ENCODE measurements around the gene LRMDA.
"Not testable (repeated sequence)": the region's sequence is repeated elsewhere in the genome, so short reads cannot be mapped to it uniquely, and the experiment has no call there.

Gene LRMDA

DNA sequence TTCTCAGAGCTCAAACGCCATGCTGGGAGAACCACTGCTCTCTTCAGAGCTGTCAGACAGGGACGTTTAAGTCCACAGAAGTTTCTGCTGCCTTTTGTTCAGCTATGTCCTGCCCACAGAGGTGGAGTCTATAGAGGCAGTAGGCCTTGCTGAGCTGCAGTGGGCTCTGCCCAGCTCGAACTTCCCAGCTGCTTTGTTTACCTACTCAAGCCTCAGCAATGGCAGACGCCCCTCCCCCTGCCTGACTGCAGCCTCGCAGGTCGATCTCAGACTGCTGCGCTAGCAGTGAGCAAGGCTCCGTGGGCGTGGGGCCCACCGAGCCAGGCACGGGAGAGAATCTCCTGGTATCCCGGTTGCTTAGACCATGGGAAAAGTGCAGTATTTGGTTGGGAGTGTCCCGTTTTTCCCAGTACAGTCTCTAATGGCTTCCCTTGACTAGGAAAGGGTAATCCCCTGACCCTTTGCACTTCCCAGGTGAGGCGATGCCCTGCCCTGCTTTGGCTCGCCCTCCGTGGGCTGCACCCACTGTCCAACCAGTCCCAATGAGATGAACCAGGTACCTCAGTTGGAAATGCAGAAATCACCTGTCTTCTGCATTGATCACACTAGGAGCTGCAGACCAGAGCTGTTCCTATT is 89.9 kb downstream of the LRMDA start:
- not testable (repeated sequence) for H3K9ac ChIP-seq (ENCODE audit: low read length); H3K27ac ChIP-seq (ENCODE audit: low read depth, low read length); H3K4me2 ChIP-seq (ENCODE audit: low read depth, low read length, poor library complexity, severe bottlenecking); H2AFZ ChIP-seq (ENCODE audit: low read depth, low read length, severe bottlenecking); H3F3A ChIP-seq (ENCODE audit: insufficient read depth); H3K36me3 ChIP-seq (ENCODE audit: low read length); H3K9me2 ChIP-seq (replicated peaks; ENCODE audit: insufficient read depth, low read length); H4K20me1 ChIP-seq (ENCODE audit: low read depth, low read length); H3K9me3 ChIP-seq (ENCODE audit: insufficient read depth, low read length); H3K4me3 ChIP-seq (ENCODE audit: insufficient read depth, low read length, poor library complexity, severe bottlenecking); H3K27me3 ChIP-seq (ENCODE audit: low read length); H3K79me2 ChIP-seq (ENCODE audit: insufficient read depth, low read length)

DNA sequence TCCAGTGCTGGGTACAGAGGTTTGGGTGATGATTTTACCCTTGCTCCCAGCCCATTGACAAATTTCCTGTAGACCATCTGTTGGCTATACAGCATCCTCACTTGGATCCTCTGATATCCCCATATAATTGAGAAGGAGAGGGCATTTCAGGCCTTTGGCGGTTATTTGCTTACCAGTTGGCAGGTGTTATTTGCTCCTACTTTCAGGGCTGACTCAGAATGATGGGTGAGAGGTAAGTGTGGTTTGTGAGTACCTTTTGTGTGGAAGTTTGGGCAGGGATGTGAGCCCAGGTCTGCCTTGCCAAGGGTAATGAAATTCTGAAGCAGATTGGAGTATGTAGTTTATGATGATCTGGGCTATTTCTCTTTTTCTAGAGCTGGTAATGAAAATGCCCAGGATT is 93.6 kb downstream of the LRMDA start:
- no peaks in the 10 kb centered on the region for H3K36me3 ChIP-seq (ENCODE audit: low read length)
- H3F3A ChIP-seq (ENCODE audit: insufficient read depth), result no peaks in the 10 kb centered on the region
- no peaks in the 10 kb centered on the region for H3K9me2 ChIP-seq (replicated peaks; ENCODE audit: insufficient read depth, low read length)
- H3K9ac ChIP-seq (ENCODE audit: low read length), result no peak overlapping the region
- TF ChIP-seq, protein P1, sequence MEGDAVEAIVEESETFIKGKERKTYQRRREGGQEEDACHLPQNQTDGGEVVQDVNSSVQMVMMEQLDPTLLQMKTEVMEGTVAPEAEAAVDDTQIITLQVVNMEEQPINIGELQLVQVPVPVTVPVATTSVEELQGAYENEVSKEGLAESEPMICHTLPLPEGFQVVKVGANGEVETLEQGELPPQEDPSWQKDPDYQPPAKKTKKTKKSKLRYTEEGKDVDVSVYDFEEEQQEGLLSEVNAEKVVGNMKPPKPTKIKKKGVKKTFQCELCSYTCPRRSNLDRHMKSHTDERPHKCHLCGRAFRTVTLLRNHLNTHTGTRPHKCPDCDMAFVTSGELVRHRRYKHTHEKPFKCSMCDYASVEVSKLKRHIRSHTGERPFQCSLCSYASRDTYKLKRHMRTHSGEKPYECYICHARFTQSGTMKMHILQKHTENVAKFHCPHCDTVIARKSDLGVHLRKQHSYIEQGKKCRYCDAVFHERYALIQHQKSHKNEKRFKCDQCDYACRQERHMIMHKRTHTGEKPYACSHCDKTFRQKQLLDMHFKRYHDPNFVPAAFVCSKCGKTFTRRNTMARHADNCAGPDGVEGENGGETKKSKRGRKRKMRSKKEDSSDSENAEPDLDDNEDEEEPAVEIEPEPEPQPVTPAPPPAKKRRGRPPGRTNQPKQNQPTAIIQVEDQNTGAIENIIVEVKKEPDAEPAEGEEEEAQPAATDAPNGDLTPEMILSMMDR (IDR thresholded peaks at IDR 0.05; ENCODE audit: insufficient read depth, low read length, poor library complexity, severe bottlenecking), result no peak
- TF ChIP-seq EZH2phosphoT487 (conservative IDR thresholded peaks at IDR 0.05; ENCODE audit: low read length), result no peak
- no peaks in the 10 kb centered on the region for H3K27me3 ChIP-seq (ENCODE audit: low read length)
- no peak overlapping the region for H3K4me3 ChIP-seq (ENCODE audit: insufficient read depth, low read length, poor library complexity, severe bottlenecking)
- no peak overlapping the region for H3K4me2 ChIP-seq (ENCODE audit: low read depth, low read length, poor library complexity, severe bottlenecking)
- no peaks in the 10 kb centered on the region for H3K79me2 ChIP-seq (ENCODE audit: insufficient read depth, low read length)
- no peaks in the 10 kb centered on the region for H3K9me3 ChIP-seq (ENCODE audit: insufficient read depth, low read length)
- no peak overlapping the region for H3K27ac ChIP-seq (ENCODE audit: low read depth, low read length)
- H4K20me1 ChIP-seq (ENCODE audit: low read depth, low read length), result no peaks in the 10 kb centered on the region
- no peak overlapping the region for H2AFZ ChIP-seq (ENCODE audit: low read depth, low read length, severe bottlenecking)

DNA sequence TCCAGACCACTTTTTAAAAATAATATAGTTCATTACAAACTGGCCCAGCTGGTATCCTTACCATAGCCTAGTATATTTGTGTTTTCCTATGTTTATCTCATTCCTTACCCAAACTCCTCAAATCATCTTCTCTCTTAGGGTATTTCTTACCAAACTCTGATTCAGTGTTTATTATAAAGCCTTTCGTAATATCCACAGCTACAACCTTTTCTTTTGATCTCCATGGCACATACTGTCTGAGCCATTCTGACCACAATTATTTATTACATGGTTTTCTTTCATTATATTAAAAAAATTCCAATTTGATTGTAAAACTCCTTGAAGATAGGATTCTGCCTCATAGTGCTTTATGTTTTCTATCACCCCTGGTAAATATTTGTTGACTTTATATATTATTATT is 94.2 kb downstream of the LRMDA start:
- Histone ChIP-seq H3K9ac (ENCODE audit: low read length) (no peak overlapping the region), H3K4me2 (ENCODE audit: low read depth, low read length, poor library complexity, severe bottlenecking) (no peak overlapping the region)
- TF ChIP-seq, protein P1 (IDR thresholded peaks at IDR 0.05; ENCODE audit: insufficient read depth, low read length, poor library complexity, severe bottlenecking), result no peak
- no peak for TF ChIP-seq EZH2phosphoT487 (conservative IDR thresholded peaks at IDR 0.05; ENCODE audit: low read length)

DNA sequence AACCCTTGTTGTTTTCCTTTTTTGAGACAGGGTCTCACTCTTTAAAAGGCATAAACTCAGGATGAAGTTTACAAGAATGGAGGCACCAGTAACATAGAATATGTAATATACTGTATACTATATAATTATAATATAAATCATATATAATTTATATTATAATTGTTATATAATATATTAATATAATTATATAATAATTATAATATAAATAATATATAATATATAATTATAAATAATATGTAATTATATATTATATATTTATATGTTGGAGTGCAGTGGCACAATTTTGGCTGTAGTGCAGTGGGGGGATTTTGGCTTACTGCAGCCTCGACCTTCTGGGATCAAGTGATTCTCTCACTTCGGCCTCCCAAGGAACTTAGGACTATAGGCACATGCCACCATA is 96.1 kb downstream of the LRMDA start:
- Histone ChIP-seq H3K27me3 (ENCODE audit: low read length) (no peaks in the 10 kb centered on the region), H3K36me3 (ENCODE audit: low read length) (no peaks in the 10 kb centered on the region), H3F3A (ENCODE audit: insufficient read depth) (no peaks in the 10 kb centered on the region), H4K20me1 (ENCODE audit: low read depth, low read length) (no peaks in the 10 kb centered on the region), H3K27ac (ENCODE audit: low read depth, low read length) (no peak overlapping the region), H3K9me3 (ENCODE audit: insufficient read depth, low read length) (no peaks in the 10 kb centered on the region), H3K4me2 (ENCODE audit: low read depth, low read length, poor library complexity, severe bottlenecking) (no peak overlapping the region), H3K4me3 (ENCODE audit: insufficient read depth, low read length, poor library complexity, severe bottlenecking) (no peak overlapping the region), H2AFZ (ENCODE audit: low read depth, low read length, severe bottlenecking) (no peak overlapping the region), H3K9me2 (replicated peaks; ENCODE audit: insufficient read depth, low read length) (no peaks in the 10 kb centered on the region), H3K9ac (ENCODE audit: low read length) (no peak overlapping the region), H3K79me2 (ENCODE audit: insufficient read depth, low read length) (no peaks in the 10 kb centered on the region)
- TF ChIP-seq, protein P1 (IDR thresholded peaks at IDR 0.05; ENCODE audit: insufficient read depth, low read length, poor library complexity, severe bottlenecking), result no peak
- TF ChIP-seq EZH2phosphoT487 (conservative IDR thresholded peaks at IDR 0.05; ENCODE audit: low read length), result no peak

More for the DNA sequence above, 94.2 kb downstream of the LRMDA start:
- H3K9me3 ChIP-seq (ENCODE audit: insufficient read depth, low read length), result no peaks in the 10 kb centered on the region
- H3K27me3 ChIP-seq (ENCODE audit: low read length), result no peaks in the 10 kb centered on the region
- H3K79me2 ChIP-seq (ENCODE audit: insufficient read depth, low read length), result no peaks in the 10 kb centered on the region
- H3F3A ChIP-seq (ENCODE audit: insufficient read depth), result no peaks in the 10 kb centered on the region
- no peaks in the 10 kb centered on the region for H3K36me3 ChIP-seq (ENCODE audit: low read length)
- H2AFZ ChIP-seq (ENCODE audit: low read depth, low read length, severe bottlenecking), result no peak overlapping the region
- no peaks in the 10 kb centered on the region for H3K9me2 ChIP-seq (replicated peaks; ENCODE audit: insufficient read depth, low read length)
- no peak overlapping the region for H3K4me3 ChIP-seq (ENCODE audit: insufficient read depth, low read length, poor library complexity, severe bottlenecking)
- no peaks in the 10 kb centered on the region for H4K20me1 ChIP-seq (ENCODE audit: low read depth, low read length)
- no peak overlapping the region for H3K27ac ChIP-seq (ENCODE audit: low read depth, low read length)

Measured in SU-DHL-6 (cell line).